KMS-11 (cell line): Measurements from ENCODE around the gene KSR2.
"Not testable (repeated sequence)": the region's sequence is repeated elsewhere in the genome, so short reads cannot be mapped to it uniquely, and the experiment has no call there.

Experiments used
- H2AFZ ChIP-seq: fragments of 200-600 bp; sonication (generic); 2 replicates; pipeline ENCODE4 v1.6.1; 2016; ENCODE audit warnings: antibody characterized with exemption, mixed run types, low read depth
- H3K27ac ChIP-seq: fragments of 200-600 bp; sonication (generic); 2 replicates; pipeline ENCODE4 v1.6.1; 2016; ENCODE audit warnings: mild to moderate bottlenecking, mixed run types
- H3K27me3 ChIP-seq: fragments of 200-600 bp; sonication (generic); 2 replicates; pipeline ENCODE4 v1.6.1; 2017; ENCODE audit warnings: mild to moderate bottlenecking, low read depth, mixed run types, moderate library complexity; ENCODE audit not compliant: insufficient read depth
- H3K36me3 ChIP-seq: fragments of 200-600 bp; sonication (generic); 2 replicates; pipeline ENCODE4 v1.6.1; 2017; ENCODE audit warnings: mild to moderate bottlenecking, mixed run types; ENCODE audit not compliant: insufficient read depth
- H3K4me1 ChIP-seq: fragments of 200-600 bp; sonication (generic); 2 replicates; pipeline ENCODE4 v1.6.1; 2016; ENCODE audit warnings: mild to moderate bottlenecking, low read depth, mixed run types; ENCODE audit not compliant: poor library complexity, severe bottlenecking
- H3K4me2 ChIP-seq: fragments of 200-600 bp; sonication (generic); 2 replicates; pipeline ENCODE4 v1.7.0; 2016; ENCODE audit warnings: mild to moderate bottlenecking, mixed run types
- H3K4me3 ChIP-seq: fragments of 200-600 bp; sonication (generic); IDR thresholded peaks from 2 replicates; pipeline ENCODE4 v1.6.1; 2017; ENCODE audit warnings: low read depth, low read length, mixed read lengths; ENCODE audit not compliant: insufficient read depth
- H3K79me2 ChIP-seq: fragments of 200-600 bp; sonication (generic); 2 replicates; pipeline ENCODE4 v1.6.1; 2016; ENCODE audit warnings: low read depth, mixed run types; ENCODE audit not compliant: insufficient read depth
- H3K9ac ChIP-seq: fragments of 200-600 bp; sonication (generic); 2 replicates; pipeline ENCODE4 v1.6.1; 2016; ENCODE audit warnings: mild to moderate bottlenecking, mixed run types
- H4K20me1 ChIP-seq: fragments of 200-600 bp; sonication (generic); 2 replicates; pipeline ENCODE4 v1.6.1; 2016; ENCODE audit warnings: mild to moderate bottlenecking, mixed run types; ENCODE audit not compliant: insufficient read depth
- TF ChIP-seq, protein P1 (sequence below): fragments of 200-600 bp; sonication (generic); conservative IDR thresholded peaks from 2 replicates; pipeline ENCODE4 v1.6.1; 2017; ENCODE audit warnings: low read depth, mild to moderate bottlenecking, antibody characterized with exemption, low read length, moderate library complexity, mixed read lengths

Gene KSR2

DNA sequence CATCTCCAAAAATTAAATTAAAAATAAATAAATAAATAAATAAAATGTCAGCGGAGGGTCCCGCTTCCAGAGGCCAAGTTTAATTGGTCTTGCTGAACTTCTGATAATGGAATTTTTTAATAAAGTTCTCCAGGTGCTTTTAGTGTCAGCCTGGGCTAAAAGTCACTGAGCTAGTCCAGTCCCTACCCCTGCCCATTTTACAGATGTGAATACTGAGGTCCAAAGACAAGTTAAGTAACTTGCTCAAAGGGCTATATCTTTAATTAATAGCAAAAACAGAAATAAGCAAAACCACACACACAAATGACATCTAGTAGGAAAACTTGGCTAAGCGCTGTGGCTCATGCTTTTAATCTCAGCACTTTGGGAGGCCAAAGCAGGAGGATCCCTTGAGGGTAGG is 42.1 kb upstream of the KSR2 start:
- Histone ChIP-seq H4K20me1 (no peaks in the 10 kb centered on the region), H2AFZ (no peak overlapping the region), H3K27ac (no peak overlapping the region), H3K79me2 (no peaks in the 10 kb centered on the region), H3K9ac (no peak overlapping the region), H3K27me3 (no peaks in the 10 kb centered on the region), H3K4me1 (peaks cover 6% of the 10 kb centered on the region), H3K36me3 (no peaks in the 10 kb centered on the region), H3K4me3 (no peak overlapping the region), H3K4me2 (no peak overlapping the region)
- TF ChIP-seq, protein P1, sequence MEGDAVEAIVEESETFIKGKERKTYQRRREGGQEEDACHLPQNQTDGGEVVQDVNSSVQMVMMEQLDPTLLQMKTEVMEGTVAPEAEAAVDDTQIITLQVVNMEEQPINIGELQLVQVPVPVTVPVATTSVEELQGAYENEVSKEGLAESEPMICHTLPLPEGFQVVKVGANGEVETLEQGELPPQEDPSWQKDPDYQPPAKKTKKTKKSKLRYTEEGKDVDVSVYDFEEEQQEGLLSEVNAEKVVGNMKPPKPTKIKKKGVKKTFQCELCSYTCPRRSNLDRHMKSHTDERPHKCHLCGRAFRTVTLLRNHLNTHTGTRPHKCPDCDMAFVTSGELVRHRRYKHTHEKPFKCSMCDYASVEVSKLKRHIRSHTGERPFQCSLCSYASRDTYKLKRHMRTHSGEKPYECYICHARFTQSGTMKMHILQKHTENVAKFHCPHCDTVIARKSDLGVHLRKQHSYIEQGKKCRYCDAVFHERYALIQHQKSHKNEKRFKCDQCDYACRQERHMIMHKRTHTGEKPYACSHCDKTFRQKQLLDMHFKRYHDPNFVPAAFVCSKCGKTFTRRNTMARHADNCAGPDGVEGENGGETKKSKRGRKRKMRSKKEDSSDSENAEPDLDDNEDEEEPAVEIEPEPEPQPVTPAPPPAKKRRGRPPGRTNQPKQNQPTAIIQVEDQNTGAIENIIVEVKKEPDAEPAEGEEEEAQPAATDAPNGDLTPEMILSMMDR = no peak

DNA sequence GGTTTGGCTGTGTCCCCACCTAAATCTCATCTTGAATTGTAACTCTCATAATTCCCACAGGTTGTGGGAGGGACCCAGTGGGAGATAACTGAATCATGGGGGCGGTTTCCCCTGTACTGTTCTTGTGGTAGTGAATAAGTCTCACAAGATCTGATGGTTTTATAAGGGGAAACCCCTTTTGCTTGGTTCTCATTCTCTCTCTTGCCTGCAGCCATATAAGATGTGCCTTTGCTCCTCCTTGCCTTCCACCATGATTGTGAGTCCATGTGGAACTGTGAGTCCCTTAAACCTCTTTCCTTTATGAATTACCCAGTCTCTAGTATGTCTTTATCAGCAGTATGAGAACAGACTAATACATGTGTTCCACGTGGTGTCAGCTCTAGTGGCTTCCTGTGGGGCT is 31.0 kb upstream of the KSR2 start:
- H3K4me2 ChIP-seq, H3K27ac ChIP-seq, H3K4me3 ChIP-seq, H3K79me2 ChIP-seq, H4K20me1 ChIP-seq, H3K27me3 ChIP-seq, H3K4me1 ChIP-seq, H2AFZ ChIP-seq, H3K36me3 ChIP-seq, H3K9ac ChIP-seq: not testable (repeated sequence)

GRCh38 chr12:117998719-117999118 is 29.9 kb upstream of the KSR2 start:
- Histone ChIP-seq H3K4me2 (no peak overlapping the region), H2AFZ (no peak overlapping the region), H3K27ac (no peak overlapping the region), H3K36me3 (no peaks in the 10 kb centered on the region), H4K20me1 (no peaks in the 10 kb centered on the region), H3K4me3 (no peak overlapping the region), H3K4me1 (no peaks in the 10 kb centered on the region), H3K27me3 (no peaks in the 10 kb centered on the region), H3K79me2 (no peaks in the 10 kb centered on the region), H3K9ac (no peak overlapping the region)
- TF ChIP-seq, protein P1 = no peak

DNA sequence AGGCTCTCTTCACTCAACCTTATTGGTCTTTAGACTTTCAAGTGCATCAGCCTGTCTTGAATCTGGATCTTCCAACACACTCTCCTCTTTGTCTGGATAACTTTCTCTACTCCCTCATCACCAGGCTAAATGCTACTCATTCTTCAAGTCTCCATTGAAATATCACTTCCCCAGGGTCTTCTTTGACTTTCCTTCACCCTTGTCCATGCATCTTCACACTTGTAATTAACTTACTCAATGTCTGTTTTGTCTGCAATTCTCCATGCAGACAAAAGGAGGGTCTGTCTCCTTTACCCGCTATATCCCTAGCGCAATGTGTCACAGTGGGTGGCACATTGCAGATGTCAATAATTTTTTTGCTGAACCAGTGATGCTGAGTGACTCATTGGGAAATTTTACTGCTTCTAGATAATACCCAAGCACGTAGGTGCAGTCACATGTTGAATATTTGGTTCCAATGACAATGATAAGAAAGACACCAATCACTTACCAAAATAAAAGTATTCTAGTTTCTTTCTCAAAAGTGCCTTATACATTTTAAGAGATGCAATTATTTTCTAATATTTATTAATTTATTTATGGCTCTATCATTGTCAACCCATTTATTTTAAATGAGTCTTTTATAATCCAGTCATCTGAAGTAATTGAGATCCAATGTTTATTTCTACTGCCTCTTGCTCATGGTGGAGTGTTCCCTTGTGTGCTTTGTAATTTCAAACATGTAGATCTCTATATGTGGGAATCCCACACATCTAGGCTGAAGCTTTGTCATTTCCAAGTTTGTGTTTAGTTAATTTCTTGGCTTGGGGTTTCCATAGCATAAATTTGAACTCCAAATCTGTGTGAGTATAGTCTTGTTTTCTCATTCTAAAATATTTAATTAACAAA is 26.0 kb upstream of the KSR2 start:
- Histone ChIP-seq H3K9ac (no peak overlapping the region), H3K79me2 (no peaks in the 10 kb centered on the region), H3K4me2 (no peak overlapping the region), H3K4me1 (no peaks in the 10 kb centered on the region), H3K4me3 (no peak overlapping the region), H3K36me3 (no peaks in the 10 kb centered on the region), H3K27me3 (no peaks in the 10 kb centered on the region), H4K20me1 (no peaks in the 10 kb centered on the region), H2AFZ (no peak overlapping the region), H3K27ac (no peak overlapping the region)
- TF ChIP-seq, protein P1 = no peak
